CD4-positive, alpha-beta T cell treated with Interleukin-10 for 1 hour (primary cell): ENCODE results near the gene SAG.
A peak's percentile ranks its signal among the peaks of the same experiment; 100 is the strongest.

Experiments used
- DNase-seq: peaks from one replicate; pipeline ENCODE4 v3.0.0-alpha.2; 2020

The SAG gene

GRCh38 chr2:233307565-233307964, at the start of gene SAG:
TSS of gene SAG (plus strand) at chr2:233307816. CDS start at chr2:233309190, 1,374 bp downstream.
- no peak for DNase-seq

- no peak for DNase-seq
Observed at GRCh38 chr2:233258211-233258610, 49.4 kb upstream of the SAG start.

DNA sequence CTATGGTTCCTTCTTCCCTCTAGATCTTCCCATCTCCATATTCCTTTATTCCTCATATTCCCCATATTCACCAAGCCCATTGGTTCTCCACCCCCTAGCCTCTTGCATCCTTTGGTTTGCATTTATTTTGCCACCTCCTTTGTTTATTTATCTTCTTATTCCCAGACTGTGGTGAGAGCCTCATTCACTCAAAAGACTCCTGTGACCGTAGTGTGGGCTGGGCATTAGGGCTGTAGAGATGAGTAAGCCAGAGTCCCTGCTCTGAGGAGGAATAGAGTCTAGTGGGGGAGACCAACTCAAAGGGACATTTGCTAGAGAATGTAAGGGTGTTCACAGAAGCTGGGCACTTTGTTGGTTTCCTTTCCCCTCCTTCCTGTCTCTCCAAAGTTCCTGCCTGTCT, 47.9 kb upstream of the SAG start:
- DNase-seq: no peak

DNA sequence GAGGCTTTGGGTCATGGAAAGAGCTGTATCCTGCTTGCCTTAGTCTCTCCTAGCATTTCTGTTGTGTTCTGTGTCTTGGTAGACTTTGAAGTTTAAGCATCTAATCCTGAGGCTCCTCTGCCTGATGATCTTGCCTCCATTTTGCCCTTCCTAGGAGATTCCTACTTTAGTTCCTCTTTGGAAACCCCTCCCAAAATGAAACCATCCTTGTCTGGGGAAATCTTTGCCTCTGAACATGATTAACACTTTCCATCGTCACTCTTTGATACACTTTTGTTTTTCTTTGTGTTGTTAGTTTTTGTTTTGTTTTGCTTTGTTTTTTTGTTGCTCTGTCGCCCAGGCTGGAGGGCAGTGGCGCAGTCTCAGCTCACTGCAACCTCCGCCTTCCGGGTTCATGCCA, 47.0 kb upstream of the SAG start:
- no peak for DNase-seq

DNA sequence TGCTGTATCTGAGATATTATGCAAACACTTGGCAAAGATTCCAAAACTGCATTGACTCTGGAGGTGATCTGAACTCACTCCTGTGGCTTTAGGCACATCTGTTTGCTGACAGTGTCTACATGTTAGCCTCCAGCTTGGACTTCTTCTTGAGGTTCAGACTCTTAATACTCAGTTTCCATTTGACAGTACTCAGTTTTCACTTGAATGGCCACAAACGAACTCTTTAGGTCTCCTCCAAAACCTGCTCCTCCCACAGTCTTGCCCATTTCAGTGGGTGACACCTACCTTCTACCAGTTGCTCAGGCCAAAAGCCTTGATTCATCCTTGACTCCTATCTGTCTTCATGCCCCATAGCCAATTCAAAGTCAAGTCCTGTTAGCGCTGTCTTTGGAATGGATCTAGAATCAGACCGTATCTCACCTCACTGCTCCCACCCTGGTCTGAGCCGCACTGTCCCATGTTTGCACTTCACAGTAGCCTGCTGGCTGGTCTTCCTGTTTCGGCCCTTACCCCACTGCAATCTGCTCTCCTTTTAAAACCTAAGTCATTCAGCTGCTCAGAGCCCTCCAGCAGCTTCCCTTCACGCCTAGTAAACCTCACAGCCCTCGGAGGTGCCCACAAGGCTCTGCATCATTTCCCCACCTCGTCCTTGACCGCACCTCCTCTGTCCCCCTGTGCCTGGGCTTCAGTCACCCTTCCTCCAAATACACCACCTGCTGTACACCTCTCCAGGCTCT, 45.6 kb upstream of the SAG start:
- DNase-seq: no peak

DNA sequence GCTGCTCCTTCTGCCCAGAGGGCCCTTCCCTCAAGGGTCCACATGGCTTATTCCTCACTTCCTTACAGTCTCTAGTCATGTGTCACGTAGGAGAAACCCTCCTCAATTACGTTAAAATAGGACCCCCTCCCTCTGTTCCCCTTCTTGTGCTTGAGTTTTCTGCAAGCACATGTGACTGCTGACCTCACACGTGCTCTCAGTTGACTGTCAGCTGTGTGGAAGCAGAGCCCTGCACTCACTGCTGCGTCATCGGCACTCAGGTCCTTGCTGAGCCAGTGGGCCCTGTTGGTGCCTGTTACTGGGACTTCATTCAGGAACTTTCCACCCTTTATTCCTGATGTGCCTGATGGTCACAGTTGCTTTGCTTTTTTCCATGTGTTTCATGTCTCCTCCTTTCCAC, 45.1 kb upstream of the SAG start:
- no peak for DNase-seq

GRCh38 chr2:233263045-233263570, 44.5 kb upstream of the SAG start:
- no peak for DNase-seq

DNA sequence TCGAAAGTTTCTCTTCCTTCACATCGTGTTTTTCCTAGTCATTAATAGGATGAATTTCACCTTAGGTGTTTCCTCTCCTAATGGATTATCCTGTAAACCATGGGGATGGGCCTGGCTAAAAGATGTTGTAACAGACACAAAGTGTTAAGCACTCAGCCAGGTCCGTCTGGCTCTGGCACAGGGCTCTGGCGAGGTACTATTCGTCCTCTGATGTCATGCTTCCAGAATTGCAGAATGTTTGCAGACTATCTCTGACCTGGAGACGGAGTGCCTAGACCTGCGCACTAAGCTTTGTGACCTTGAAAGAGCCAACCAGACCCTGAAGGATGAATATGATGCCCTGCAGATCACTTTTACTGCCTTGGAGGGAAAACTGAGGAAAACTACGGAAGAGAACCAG, 42.9 kb upstream of the SAG start:
- no peak for DNase-seq

- no peak for DNase-seq
Observed at GRCh38 chr2:233265899-233266431, 41.7 kb upstream of the SAG start.

DNA sequence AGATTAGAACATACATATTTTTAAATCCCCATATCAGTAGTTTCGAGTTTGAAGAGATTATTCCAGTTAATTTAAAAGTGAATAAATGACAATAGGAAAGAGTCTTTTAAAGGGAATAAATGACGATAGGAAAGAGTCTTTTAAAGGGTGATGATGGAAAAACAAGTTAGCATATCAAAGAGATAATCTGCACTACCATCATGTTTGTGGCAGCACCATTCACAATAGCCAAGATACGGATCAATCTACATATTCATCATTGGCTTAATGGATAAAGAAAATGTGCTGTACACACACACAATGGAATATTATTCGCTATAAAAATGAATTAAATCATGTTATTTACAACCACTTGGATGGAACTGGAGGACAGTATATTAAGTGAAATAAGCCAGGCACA, 41.1 kb upstream of the SAG start:
- no peak for DNase-seq

DNA sequence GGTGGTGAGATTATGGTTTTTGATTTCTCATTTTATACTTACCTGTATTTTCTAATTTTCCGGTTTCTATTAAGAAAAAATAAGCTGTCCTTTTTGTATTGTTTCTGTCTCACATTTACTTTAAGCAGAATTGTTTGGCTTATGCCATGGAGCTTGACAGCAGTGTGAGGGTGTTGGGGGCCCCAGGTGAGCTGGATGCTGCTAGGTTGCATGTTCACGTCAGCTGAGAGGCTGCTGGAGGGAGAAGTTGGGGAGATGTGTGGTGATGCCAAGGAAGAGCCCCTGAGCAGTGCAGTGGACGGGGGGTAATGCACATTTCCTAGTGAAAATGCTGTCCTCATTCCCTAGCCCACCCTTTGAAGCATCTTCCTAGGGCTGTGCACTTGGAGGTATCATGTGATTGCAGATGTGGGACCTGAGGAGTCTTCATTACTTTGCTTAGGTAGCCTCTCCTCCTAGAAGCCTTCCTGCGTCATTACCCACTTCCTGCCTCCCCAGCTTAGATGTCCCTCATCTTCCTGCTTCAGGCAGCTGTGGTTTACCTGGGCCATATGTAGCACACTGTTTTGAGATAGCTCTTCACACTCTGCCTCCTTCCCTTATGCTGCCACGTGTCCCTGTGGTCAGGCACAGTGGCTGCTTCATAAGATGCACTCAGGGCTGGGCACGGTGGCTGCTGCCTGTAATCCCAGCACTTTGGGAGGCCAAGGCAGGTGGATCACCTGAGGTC, 39.9 kb upstream of the SAG start:
- peak; percentile 90 for DNase-seq

DNA sequence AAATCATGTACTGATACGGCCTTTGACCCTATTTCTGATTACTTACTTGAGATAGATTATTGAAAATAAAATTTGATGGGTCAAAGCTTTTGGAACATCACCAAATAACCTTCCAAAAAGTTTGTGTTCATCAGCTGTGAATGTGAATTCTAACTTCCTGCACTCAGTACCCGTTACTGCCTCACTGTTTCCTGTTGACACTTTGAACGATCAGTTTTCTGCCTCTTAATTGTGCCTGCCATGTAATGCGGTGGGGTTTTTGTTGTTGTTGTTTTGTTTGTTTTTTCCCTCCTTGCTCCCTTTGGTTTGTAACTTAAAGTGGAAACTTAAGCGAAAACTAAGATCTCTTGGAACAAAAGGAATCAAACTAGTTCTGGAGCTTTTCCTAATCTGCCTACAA, 37.2 kb upstream of the SAG start:
- peak; percentile 63 for DNase-seq

- no peak for DNase-seq
Observed at GRCh38 chr2:233270951-233271350, 36.7 kb upstream of the SAG start.

DNA sequence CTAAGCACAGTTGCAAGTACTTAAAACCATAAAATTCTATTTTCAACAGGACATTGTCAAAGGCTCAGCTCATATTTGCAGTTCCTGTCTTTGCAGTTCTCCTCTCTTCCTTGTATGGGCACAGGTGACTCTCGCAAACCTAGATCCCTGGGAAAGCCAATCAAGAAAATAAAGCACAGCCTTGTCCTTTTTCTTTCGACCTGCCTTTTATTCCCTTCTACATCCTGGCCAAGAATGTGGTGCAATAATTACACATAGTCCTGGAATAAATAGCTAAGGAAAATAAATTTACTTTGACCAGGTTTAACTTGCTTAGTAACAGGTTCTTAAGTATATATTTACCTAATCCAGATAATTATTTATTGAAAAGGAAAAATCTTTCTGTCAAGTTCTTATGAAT, 35.9 kb upstream of the SAG start:
- DNase-seq: no peak

DNA sequence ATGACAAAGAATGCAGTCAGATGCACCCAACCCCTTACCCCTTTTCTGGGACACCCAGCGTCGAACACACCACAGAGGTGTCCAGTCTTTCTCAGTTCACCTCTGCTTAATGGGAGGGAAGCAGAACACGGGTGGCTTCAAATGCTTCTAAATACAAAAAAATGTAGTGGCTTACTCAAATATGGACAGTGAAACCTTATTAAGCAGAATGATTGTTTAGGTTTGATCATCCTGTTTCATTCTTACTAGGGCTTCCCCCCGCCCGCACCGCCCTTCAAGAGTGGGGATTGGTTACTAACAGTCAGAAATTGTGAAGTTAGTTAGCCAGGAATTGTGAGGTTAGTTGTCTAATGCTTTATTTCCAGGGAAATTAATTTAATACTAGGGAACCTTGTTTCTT, 34.5 kb upstream of the SAG start:
- no peak for DNase-seq

DNA sequence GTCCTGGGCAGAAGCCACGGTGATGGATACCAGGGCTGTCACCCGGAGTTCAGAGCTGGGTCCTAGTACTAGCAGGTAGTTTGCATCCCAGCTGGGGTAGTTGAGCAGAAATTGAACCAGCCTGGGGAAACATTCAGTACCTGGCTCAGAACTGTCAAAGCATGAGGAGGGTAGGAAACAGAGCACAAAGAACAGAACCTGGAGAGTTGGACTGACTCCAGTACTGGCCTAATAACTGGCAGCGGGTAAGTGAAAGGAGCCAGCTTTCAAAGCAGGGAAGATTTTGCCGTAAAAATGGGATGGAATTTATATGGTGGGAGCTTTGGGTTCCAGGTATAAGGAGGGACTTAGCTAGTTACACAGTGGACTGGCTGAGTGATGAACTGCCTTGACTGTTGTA, 32.4 kb upstream of the SAG start:
- no peak for DNase-seq

DNA sequence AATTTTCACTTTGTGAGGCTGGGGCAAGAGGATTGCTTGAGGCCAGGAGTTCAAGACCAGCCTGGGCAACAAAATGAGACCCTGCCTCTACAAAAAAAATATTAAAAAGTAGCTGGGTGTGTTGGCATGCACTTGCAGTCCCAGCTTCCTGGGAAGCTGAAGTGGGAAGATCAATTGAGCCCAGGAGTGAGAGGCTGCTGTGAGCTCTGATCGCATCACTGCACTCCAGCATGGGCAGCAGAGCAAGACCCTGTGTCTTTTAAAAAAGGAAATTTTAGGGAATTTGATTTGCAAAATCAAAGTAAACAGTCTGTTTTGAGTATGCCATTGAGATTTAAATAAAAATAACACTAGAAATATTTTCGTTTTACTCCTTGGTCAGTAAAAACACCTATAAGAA, 28.7 kb upstream of the SAG start:
- no peak for DNase-seq

DNA sequence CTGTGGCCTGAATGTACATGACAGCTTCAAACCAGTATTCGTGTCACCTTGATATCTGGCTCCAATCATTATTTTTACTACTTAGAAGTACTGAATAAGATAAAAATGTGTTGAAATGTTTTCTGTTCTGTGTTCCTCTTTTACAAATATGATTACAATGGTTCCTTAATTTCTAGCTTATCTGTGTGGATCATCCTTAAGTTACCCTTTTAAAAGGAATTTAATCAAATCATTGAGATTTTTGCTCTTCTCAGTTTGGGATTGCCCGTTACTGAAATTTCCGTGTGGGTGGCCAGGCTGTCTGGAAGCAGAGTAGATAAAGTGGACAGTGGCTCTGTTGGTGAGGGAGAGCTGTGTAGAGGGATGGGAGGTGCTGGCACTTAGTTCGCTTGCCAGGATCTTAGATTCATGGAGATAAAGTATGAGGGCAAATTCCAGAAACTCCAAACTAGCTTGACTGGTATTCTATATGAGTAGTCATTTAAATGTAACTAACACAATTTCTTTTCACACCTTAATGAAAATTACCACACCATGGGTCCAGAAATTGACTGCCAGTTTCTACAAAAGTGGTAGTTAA, 27.4 kb upstream of the SAG start:
- DNase-seq: no peak

GRCh38 chr2:233281553-233281952, 26.1 kb upstream of the SAG start:
- no peak for DNase-seq

DNA sequence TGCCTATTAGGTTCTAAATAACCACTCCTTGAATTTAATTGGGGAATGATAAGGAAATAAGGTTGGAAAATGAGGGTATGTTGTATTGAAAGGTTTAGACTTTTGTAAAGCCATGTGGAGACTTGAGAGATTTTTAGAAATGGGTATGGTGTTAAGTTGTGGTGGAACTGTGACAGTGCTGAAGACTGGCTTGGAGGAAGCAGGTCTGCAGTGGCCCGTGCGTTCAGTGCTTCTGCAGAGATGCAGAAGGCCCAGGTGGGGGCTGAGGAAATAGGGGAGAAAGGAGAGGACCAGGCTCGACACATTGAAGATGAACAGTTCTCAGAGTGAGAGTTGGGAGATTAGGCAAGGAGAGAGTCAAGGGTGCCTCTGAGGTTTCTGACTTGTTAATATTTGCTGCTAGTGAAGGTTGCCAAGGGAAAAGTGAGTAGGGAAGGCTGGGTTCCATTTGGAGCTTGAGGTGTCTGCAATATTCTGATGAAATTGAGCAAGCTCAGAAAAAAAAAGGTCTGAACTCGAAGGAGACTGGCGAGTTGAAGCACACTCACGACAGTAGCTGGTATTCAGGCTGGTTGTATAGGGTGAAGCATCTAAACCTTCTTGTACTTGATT, 25.5 kb upstream of the SAG start:
- no peak for DNase-seq

DNA sequence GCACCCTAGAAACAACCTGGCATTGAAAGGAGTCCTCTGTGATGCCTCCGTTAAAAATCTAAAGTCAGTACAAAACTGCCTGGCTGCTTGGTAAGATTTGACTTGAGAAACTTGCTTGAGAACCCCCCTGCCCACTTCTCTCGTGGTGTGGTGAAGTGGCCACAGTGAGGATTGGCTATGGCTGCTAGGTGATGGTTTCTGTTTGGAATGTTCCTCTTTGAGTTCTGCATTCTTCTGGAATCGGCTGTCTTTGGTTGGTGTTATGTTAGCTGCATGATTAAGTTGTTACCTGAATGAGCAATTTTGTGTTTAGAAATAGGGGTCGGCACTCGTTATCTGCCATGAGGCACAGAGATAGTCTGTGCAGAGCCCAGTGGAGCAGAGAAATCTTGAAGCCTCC, 21.7 kb upstream of the SAG start:
- no peak for DNase-seq

DNA sequence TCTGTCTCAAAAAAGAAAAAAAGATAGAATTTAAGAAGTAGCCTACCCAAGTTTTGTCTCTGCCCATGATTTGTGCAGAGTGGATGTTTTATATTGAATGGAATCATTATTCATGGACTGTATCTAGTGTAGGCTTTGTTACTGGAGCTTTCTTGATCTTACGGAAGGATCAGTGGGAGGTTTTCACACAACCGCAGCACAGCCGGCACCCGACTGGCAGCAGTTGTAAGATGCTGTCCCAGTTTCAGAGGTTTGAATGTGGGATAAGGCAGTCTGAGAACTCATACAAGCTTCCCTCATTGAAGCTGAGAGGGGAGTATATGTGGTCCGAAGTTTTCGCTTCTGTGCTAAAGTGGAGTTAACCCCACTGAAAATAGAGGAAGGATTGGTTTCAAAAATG, 19.7 kb upstream of the SAG start:
- no peak for DNase-seq

DNA sequence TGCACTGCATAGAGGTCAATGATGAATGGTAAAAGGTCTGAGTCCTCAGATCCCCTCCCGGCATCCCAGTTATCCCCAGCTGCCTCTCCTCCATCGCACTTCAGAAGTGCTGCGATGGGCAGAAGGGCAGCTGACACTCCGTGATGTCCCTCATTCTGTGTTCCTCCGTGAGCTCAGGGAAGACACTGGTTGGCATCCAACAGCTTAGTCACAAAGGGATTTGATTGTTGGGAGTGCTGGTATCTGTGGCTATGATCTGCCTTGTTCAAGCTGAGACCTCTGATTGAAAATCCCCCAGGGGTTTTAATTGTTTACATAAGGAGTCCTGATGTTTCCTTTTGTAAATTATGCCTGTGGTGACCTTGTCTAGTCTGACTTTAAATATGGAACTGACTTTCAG, 19.0 kb upstream of the SAG start:
- DNase-seq: no peak
